Ecto neural progenitor cell (in vitro differentiated cells): ENCODE data around the gene MOB3B.
"Not testable (repeated sequence)": the region's sequence is repeated elsewhere in the genome, so short reads cannot be mapped to it uniquely, and the experiment has no call there.

Experiments
- DNase-seq: peaks from one replicate; pipeline ENCODE4 v3.0.0-alpha.2; 2018; ENCODE audit warnings: low spot score

MOB3B gene

GRCh38 chr9:27518006-27518405 lies 11.6 kb downstream of the MOB3B start:
- no peak for DNase-seq

- no peak for DNase-seq
These were observed 15.1 kb downstream of the MOB3B start for GRCh38 chr9:27514551-27514950.

- no peak for DNase-seq
These were observed 17.8 kb downstream of the MOB3B start for GRCh38 chr9:27511771-27512170.

GRCh38 chr9:27510780-27511179 lies 18.8 kb downstream of the MOB3B start:
- no peak for DNase-seq

GRCh38 chr9:27506981-27507380 lies 22.6 kb downstream of the MOB3B start:
- DNase-seq = no peak

GRCh38 chr9:27505744-27506161 lies 23.9 kb downstream of the MOB3B start:
- DNase-seq = no peak

GRCh38 chr9:27504259-27504658 lies 25.4 kb downstream of the MOB3B start:
- no peak for DNase-seq

GRCh38 chr9:27503623-27504022 lies 26.0 kb downstream of the MOB3B start:
- DNase-seq = no peak

GRCh38 chr9:27500902-27501301 lies 28.7 kb downstream of the MOB3B start:
- not testable (repeated sequence) for DNase-seq

- DNase-seq = no peak
These were observed 30.2 kb downstream of the MOB3B start for GRCh38 chr9:27499451-27499850.

- DNase-seq = no peak
These were observed 31.7 kb downstream of the MOB3B start for GRCh38 chr9:27497883-27498417.

GRCh38 chr9:27496135-27496504 lies 33.5 kb downstream of the MOB3B start:
- no peak for DNase-seq

- DNase-seq = no peak
These were observed 34.0 kb downstream of the MOB3B start for GRCh38 chr9:27495480-27496134.

GRCh38 chr9:27491154-27491553 lies 38.5 kb downstream of the MOB3B start:
- no peak for DNase-seq

- peak; percentile 53 for DNase-seq
These were observed 40.3 kb downstream of the MOB3B start for GRCh38 chr9:27489087-27489876.

GRCh38 chr9:27487927-27488326 lies 41.7 kb downstream of the MOB3B start:
- DNase-seq = no peak

- DNase-seq = no peak
These were observed 42.4 kb downstream of the MOB3B start for GRCh38 chr9:27487128-27487640.

- DNase-seq = no peak
These were observed 44.5 kb downstream of the MOB3B start for GRCh38 chr9:27485158-27485557.

GRCh38 chr9:27483576-27483975 lies 46.0 kb downstream of the MOB3B start:
- DNase-seq = no peak

GRCh38 chr9:27482709-27483108 lies 46.9 kb downstream of the MOB3B start:
- DNase-seq = no peak

GRCh38 chr9:27478322-27478721 lies 51.3 kb downstream of the MOB3B start:
- no peak for DNase-seq

- DNase-seq = no peak
These were observed 52.6 kb downstream of the MOB3B start for GRCh38 chr9:27476870-27477515.
